Smooth muscle cell (in vitro differentiated cells): ENCODE data around the gene ERFE. TPM values are rescaled to one million over a fixed set of nuclear protein-coding genes. Genes with fewer than 3 reads are reported as not detected.
A peak's percentile ranks its signal among the peaks of the same experiment; 100 is the strongest.

Source experiments
- DNase-seq: peaks from one replicate; lab custom pipeline; 2025; ENCODE audit not compliant: unreplicated experiment; lab: John Stamatoyannopoulos, UW
- H2AFZ ChIP-seq: fragments of 200-600 bp; sonication (generic); 2 replicates; pipeline ENCODE4 v1.6.0; 2016; ENCODE audit warnings: antibody characterized with exemption, low read depth, mild to moderate bottlenecking
- H3F3A ChIP-seq: fragments of 200-600 bp; sonication (generic); 2 replicates; pipeline ENCODE4 v1.6.0; 2017; ENCODE audit warnings: antibody characterized with exemption, low read depth
- H3K27ac ChIP-seq: fragments of 200-600 bp; sonication (generic); 2 replicates; pipeline ENCODE4 v1.5.1; 2016; ENCODE audit warnings: low read depth, mild to moderate bottlenecking
- H3K27me3 ChIP-seq: fragments of 200-600 bp; sonication (generic); 2 replicates; pipeline ENCODE4 v1.6.1; 2016; ENCODE audit warnings: low read depth, mild to moderate bottlenecking
- H3K36me3 ChIP-seq: fragments of 200-600 bp; sonication (generic); 2 replicates; pipeline ENCODE4 v1.5.1; 2016; ENCODE audit warnings: low read depth
- H3K4me1 ChIP-seq: fragments of 200-600 bp; sonication (generic); 2 replicates; pipeline ENCODE4 v1.5.1; 2016; ENCODE audit warnings: low read depth
- H3K4me2 ChIP-seq: fragments of 200-600 bp; sonication (generic); 2 replicates; pipeline ENCODE4 v1.6.0; 2016; ENCODE audit warnings: mild to moderate bottlenecking
- H3K4me3 ChIP-seq: fragments of 200-600 bp; sonication (generic); 2 replicates; pipeline ENCODE4 v1.5.1; 2016; ENCODE audit warnings: mild to moderate bottlenecking
- H3K79me2 ChIP-seq: fragments of 200-600 bp; sonication (generic); 2 replicates; pipeline ENCODE4 v1.6.0; 2016; ENCODE audit warnings: low read depth, mild to moderate bottlenecking
- H3K9ac ChIP-seq: fragments of 200-600 bp; sonication (generic); 2 replicates; pipeline ENCODE4 v1.6.0; 2016; ENCODE audit warnings: low read depth
- H3K9me3 ChIP-seq: fragments of 200-600 bp; sonication (generic); replicated peaks from 2 replicates; pipeline ENCODE4 v1.5.1; 2016; ENCODE audit warnings: low read depth
- H4K20me1 ChIP-seq: fragments of 200-600 bp; sonication (generic); 2 replicates; pipeline ENCODE4 v1.6.0; 2016; ENCODE audit warnings: low read depth
- CTCF ChIP-seq: fragments of 200-600 bp; sonication (generic); IDR thresholded peaks from 2 replicates; pipeline ENCODE4 v1.5.1; 2017; ENCODE audit warnings: borderline replicate concordance, mild to moderate bottlenecking, antibody characterized with exemption; ENCODE audit not compliant: insufficient read depth, poor library complexity, severe bottlenecking
- WGBS: methylation state at CpG from one replicate; pipeline ENCODE4 v1.1.7; 2016; ENCODE audit warnings: low lambda C conversion rate; 5-methylcytosine and 5-hydroxymethylcytosine counted together
- polyA plus RNA-seq: library from polyadenylated mRNA; unstranded; fragments of >200 nt; fragmentation: Nextera tagmentation; extraction: Ambion mirVana; gene quantifications from 2 replicates; pipeline ENCODE4 v1.2.1, GENCODE V29; 2016
- total RNA-seq: library from RNA; depleted of rRNA; stranded (reverse); fragments of >200 nt; gene quantifications from 2 replicates; pipeline ENCODE4 v1.2.3, GENCODE V29; 2014

ERFE gene
- total and polyA plus RNA-seq, 2 experiments from 2014 or later = 2.4 TPM; not detected in 1

- H3K27ac ChIP-seq = no peak overlapping the region
- H3K9me3 ChIP-seq = no peaks in the 10 kb centered on the region
- peak overlapping the region; percentile 36 for H3K4me3 ChIP-seq
- peaks cover 64% of the 10 kb centered on the region for H3K27me3 ChIP-seq
- no peak for TF ChIP-seq CTCF
- DNase-seq = no peak
- H3K79me2 ChIP-seq = no peaks in the 10 kb centered on the region
- no peaks in the 10 kb centered on the region for H4K20me1 ChIP-seq
- H3F3A ChIP-seq = no peaks in the 10 kb centered on the region
- no peak overlapping the region for H3K9ac ChIP-seq
- WGBS = 71% methylated on average over 15 of the region's 15 CpGs
- no peaks in the 10 kb centered on the region for H3K36me3 ChIP-seq
- no peak overlapping the region for H2AFZ ChIP-seq
- H3K4me1 ChIP-seq = peaks cover 5% of the 10 kb centered on the region
- H3K4me2 ChIP-seq = peak overlapping the region; percentile 76
Measured at GRCh38 chr2:238162846-238163441, 4.2 kb downstream of the ERFE start.

- peak overlapping the region; percentile 36 for H3K4me3 ChIP-seq
- no peaks in the 10 kb centered on the region for H3K79me2 ChIP-seq
- H2AFZ ChIP-seq = no peak overlapping the region
- H3K9ac ChIP-seq = no peak overlapping the region
- no peaks in the 10 kb centered on the region for H4K20me1 ChIP-seq
- H3F3A ChIP-seq = no peaks in the 10 kb centered on the region
- peaks cover 5% of the 10 kb centered on the region for H3K4me1 ChIP-seq
- DNase-seq = no peak
- WGBS = 10% methylated on average over 49 of the region's 95 CpGs
- peak overlapping the region; percentile 76 for H3K4me2 ChIP-seq
- H3K27me3 ChIP-seq = peaks cover 58% of the 10 kb centered on the region
- H3K9me3 ChIP-seq = no peaks in the 10 kb centered on the region
- TF ChIP-seq CTCF = no peak
- no peaks in the 10 kb centered on the region for H3K36me3 ChIP-seq
- no peak overlapping the region for H3K27ac ChIP-seq
Measured at GRCh38 chr2:238163481-238164198, 4.9 kb downstream of the ERFE start.

GRCh38 chr2:238164906-238165287 is 6.1 kb downstream of the ERFE start:
- H2AFZ ChIP-seq = no peak overlapping the region
- H3K27me3 ChIP-seq = peaks cover 49% of the 10 kb centered on the region
- H3K27ac ChIP-seq = no peak overlapping the region
- H3K79me2 ChIP-seq = no peaks in the 10 kb centered on the region
- no peaks in the 10 kb centered on the region for H3K36me3 ChIP-seq
- no peak overlapping the region for H3K9ac ChIP-seq
- TF ChIP-seq CTCF = no peak
- 94% methylated on average over 8 of the region's 8 CpGs for WGBS
- no peak for DNase-seq
- no peaks in the 10 kb centered on the region for H4K20me1 ChIP-seq
- no peaks in the 10 kb centered on the region for H3K9me3 ChIP-seq
- H3K4me3 ChIP-seq = no peak overlapping the region
- peaks cover 5% of the 10 kb centered on the region for H3K4me1 ChIP-seq
- no peaks in the 10 kb centered on the region for H3F3A ChIP-seq
- H3K4me2 ChIP-seq = no peak overlapping the region
